ENCODE data around the gene WDFY3. TPM values are rescaled to one million over a fixed set of nuclear protein-coding genes. Genes with fewer than 3 reads are reported as not detected.

The WDFY3 gene
- total RNA-seq, 1 donor = 91.9 TPM

DNA sequence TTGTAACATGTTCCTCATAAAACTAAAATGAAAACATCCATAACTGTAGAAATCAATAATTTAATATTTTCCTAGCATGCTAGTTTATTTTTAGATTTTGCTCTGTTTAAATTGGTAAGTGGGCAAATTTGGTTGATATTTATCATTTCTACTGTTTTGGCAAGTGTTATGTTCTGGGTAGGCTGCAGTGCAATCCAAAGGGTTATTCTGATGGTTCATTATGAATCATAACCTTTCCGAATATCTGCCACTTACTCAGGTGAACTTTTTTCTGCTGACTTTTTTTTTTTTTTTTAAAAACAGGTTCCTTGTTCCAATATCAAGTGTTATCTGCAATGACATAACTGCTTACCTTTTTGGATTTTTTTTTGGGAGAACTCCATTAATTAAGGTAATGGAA, 331.5 kb downstream of the WDFY3 start:
- Histone ChIP-seq H3K9me3 (ENCODE audit: low read depth, low read length) (no peaks in the 10 kb centered on the region), H3K27ac (ENCODE audit: low read depth, low read length) (no peak overlapping the region), H3K4me1 (ENCODE audit: insufficient read depth, low read length) (peaks cover 11% of the 10 kb centered on the region), H3K4me2 (ENCODE audit: insufficient read depth, low read length) (no peak overlapping the region), H3K4me3 (ENCODE audit: insufficient read depth, low read length) (no peak overlapping the region), H3K27me3 (ENCODE audit: insufficient read depth, low read length) (no peaks in the 10 kb centered on the region), H2AFZ (ENCODE audit: low read length) (no peak overlapping the region), H3K36me3 (ENCODE audit: insufficient read depth, low read length) (no peaks in the 10 kb centered on the region), H3K79me2 (ENCODE audit: insufficient read depth, low read length) (no peaks in the 10 kb centered on the region), H4K20me1 (ENCODE audit: insufficient read depth, low read length) (no peaks in the 10 kb centered on the region)
- peak; percentile 26 for DNase-seq (ENCODE audit: insufficient read length, low spot score, missing footprints)
- TF ChIP-seq, protein P1, sequence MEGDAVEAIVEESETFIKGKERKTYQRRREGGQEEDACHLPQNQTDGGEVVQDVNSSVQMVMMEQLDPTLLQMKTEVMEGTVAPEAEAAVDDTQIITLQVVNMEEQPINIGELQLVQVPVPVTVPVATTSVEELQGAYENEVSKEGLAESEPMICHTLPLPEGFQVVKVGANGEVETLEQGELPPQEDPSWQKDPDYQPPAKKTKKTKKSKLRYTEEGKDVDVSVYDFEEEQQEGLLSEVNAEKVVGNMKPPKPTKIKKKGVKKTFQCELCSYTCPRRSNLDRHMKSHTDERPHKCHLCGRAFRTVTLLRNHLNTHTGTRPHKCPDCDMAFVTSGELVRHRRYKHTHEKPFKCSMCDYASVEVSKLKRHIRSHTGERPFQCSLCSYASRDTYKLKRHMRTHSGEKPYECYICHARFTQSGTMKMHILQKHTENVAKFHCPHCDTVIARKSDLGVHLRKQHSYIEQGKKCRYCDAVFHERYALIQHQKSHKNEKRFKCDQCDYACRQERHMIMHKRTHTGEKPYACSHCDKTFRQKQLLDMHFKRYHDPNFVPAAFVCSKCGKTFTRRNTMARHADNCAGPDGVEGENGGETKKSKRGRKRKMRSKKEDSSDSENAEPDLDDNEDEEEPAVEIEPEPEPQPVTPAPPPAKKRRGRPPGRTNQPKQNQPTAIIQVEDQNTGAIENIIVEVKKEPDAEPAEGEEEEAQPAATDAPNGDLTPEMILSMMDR (IDR thresholded peaks at IDR 0.05; ENCODE audit: extremely low read depth, low read depth, low read length) = no peak

DNA sequence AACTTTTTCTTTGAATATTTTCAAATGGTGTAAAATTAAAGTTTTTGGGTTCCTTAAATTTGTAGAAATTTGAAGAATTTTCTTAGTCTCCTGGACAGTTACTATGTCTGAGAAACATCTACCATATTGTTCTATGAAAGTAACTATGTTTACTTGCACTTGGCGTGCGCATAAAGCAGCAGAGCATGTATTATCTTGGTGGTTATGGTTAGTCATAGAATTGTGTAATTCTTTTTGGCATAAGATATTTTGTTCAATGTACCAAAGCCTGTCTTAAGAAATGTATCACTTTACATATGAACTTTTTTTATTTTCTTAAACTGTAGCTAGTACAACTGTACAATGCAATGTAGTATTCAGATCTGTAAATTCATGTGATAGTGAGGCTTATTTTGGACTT, 334.4 kb downstream of the WDFY3 start:
- Histone ChIP-seq H3K9me3 (ENCODE audit: low read depth, low read length) (no peaks in the 10 kb centered on the region), H3K4me2 (ENCODE audit: insufficient read depth, low read length) (no peak overlapping the region), H3K27ac (ENCODE audit: low read depth, low read length) (peak overlapping the region; percentile 19), H3K4me3 (ENCODE audit: insufficient read depth, low read length) (no peak overlapping the region), H2AFZ (ENCODE audit: low read length) (no peak overlapping the region), H3K27me3 (ENCODE audit: insufficient read depth, low read length) (no peaks in the 10 kb centered on the region), H4K20me1 (ENCODE audit: insufficient read depth, low read length) (no peaks in the 10 kb centered on the region), H3K4me1 (ENCODE audit: insufficient read depth, low read length) (peaks cover 11% of the 10 kb centered on the region), H3K36me3 (ENCODE audit: insufficient read depth, low read length) (no peaks in the 10 kb centered on the region), H3K79me2 (ENCODE audit: insufficient read depth, low read length) (no peaks in the 10 kb centered on the region)
- TF ChIP-seq, protein P1 (IDR thresholded peaks at IDR 0.05; ENCODE audit: extremely low read depth, low read depth, low read length) = no peak
- DNase-seq (ENCODE audit: insufficient read length, low spot score, missing footprints) = peak; percentile 38

DNA sequence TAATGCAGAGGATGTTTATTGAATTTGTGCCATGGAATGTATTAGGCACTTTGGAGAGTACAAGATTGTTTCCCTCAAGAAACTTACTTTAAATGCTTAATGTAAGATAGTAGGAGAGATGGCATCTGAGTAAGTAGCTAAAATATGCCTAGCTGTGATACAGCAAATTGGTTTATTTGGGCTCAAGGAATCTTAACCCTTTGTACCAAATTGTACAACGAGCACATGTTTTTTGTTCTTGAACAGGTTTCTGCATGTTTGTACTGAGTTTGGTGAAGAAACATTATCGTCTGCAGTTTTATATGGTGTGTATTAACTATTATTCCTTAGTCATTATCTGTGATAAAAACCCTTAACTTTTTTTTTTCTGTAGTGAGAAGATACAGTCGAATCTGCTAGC, 334.9 kb downstream of the WDFY3 start:
- H3K4me3 ChIP-seq (ENCODE audit: insufficient read depth, low read length) = no peak overlapping the region
- DNase-seq (ENCODE audit: insufficient read length, low spot score, missing footprints) = no peak
- H4K20me1 ChIP-seq (ENCODE audit: insufficient read depth, low read length) = no peaks in the 10 kb centered on the region
- peak overlapping the region; percentile 27 for H3K4me2 ChIP-seq (ENCODE audit: insufficient read depth, low read length)
- H3K4me1 ChIP-seq (ENCODE audit: insufficient read depth, low read length) = peaks cover 11% of the 10 kb centered on the region
- no peaks in the 10 kb centered on the region for H3K9me3 ChIP-seq (ENCODE audit: low read depth, low read length)
- TF ChIP-seq, protein P1 (IDR thresholded peaks at IDR 0.05; ENCODE audit: extremely low read depth, low read depth, low read length) = no peak
- H3K36me3 ChIP-seq (ENCODE audit: insufficient read depth, low read length) = no peaks in the 10 kb centered on the region
- peak overlapping the region; percentile 19 for H3K27ac ChIP-seq (ENCODE audit: low read depth, low read length)
- no peaks in the 10 kb centered on the region for H3K27me3 ChIP-seq (ENCODE audit: insufficient read depth, low read length)
- no peaks in the 10 kb centered on the region for H3K79me2 ChIP-seq (ENCODE audit: insufficient read depth, low read length)
- no peak overlapping the region for H2AFZ ChIP-seq (ENCODE audit: low read length)

DNA sequence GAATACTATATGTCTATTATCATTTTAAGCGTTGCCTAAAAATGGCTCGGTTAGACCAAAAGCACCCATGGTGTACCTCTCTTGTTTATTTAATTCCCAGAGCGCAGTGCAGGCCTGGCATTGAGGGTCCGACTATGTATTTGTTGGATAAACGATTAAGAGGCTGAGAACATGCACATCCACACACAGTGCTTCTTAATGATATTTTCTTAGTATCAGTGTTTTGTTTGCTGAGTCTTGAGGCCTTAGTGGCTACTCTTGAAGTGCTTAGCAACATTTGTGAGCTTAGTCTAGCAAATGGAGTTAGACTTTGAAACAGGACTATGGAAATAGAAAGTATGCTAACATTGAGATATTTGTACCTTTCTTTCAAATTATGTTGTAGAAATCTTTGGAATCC, 339.8 kb downstream of the WDFY3 start:
- H3K4me2 ChIP-seq (ENCODE audit: insufficient read depth, low read length) = no peak overlapping the region
- no peak for DNase-seq (ENCODE audit: insufficient read length, low spot score, missing footprints)
- no peaks in the 10 kb centered on the region for H4K20me1 ChIP-seq (ENCODE audit: insufficient read depth, low read length)
- H3K27ac ChIP-seq (ENCODE audit: low read depth, low read length) = no peak overlapping the region
- no peak overlapping the region for H3K4me3 ChIP-seq (ENCODE audit: insufficient read depth, low read length)
- no peaks in the 10 kb centered on the region for H3K79me2 ChIP-seq (ENCODE audit: insufficient read depth, low read length)
- TF ChIP-seq, protein P1 (IDR thresholded peaks at IDR 0.05; ENCODE audit: extremely low read depth, low read depth, low read length) = no peak
- H3K4me1 ChIP-seq (ENCODE audit: insufficient read depth, low read length) = peaks cover 5% of the 10 kb centered on the region
- no peaks in the 10 kb centered on the region for H3K9me3 ChIP-seq (ENCODE audit: low read depth, low read length)
- H3K27me3 ChIP-seq (ENCODE audit: insufficient read depth, low read length) = no peaks in the 10 kb centered on the region
- H3K36me3 ChIP-seq (ENCODE audit: insufficient read depth, low read length) = no peaks in the 10 kb centered on the region
- no peak overlapping the region for H2AFZ ChIP-seq (ENCODE audit: low read length)

Data from osteoblast (primary cell).